HG03103 (cell line): Measurements from ENCODE around the gene COL5A1.

Experiments
- ATAC-seq: cut with Tn5 transposase; IDR thresholded peaks from one replicate; pipeline ENCODE4 v1.9.1; 2021; ENCODE audit warnings: low read depth; ENCODE audit not compliant: unreplicated experiment

The COL5A1 gene

GRCh38 chr9:134735441-134736175 lies 94.0 kb downstream of the COL5A1 start:
- no peak for ATAC-seq

GRCh38 chr9:134736791-134737497 lies 95.3 kb downstream of the COL5A1 start:
- no peak for ATAC-seq

GRCh38 chr9:134737842-134738580 lies 96.4 kb downstream of the COL5A1 start:
- ATAC-seq: no peak

- ATAC-seq: no peak
These were observed 97.5 kb downstream of the COL5A1 start for GRCh38 chr9:134738869-134739659.

GRCh38 chr9:134739660-134739968 lies 98.0 kb downstream of the COL5A1 start:
- ATAC-seq: no peak

GRCh38 chr9:134740071-134740470 lies 98.5 kb downstream of the COL5A1 start:
- ATAC-seq: no peak

GRCh38 chr9:134741846-134742245 lies 100.2 kb downstream of the COL5A1 start:
- ATAC-seq: no peak

- ATAC-seq: no peak
These were observed 101.4 kb downstream of the COL5A1 start for GRCh38 chr9:134742822-134743535.

GRCh38 chr9:134743853-134744252 lies 102.2 kb downstream of the COL5A1 start:
- ATAC-seq: no peak

GRCh38 chr9:134744385-134745295 lies 103.0 kb downstream of the COL5A1 start:
- ATAC-seq: no peak

- no peak for ATAC-seq
These were observed 106.4 kb downstream of the COL5A1 start for GRCh38 chr9:134747951-134748489.

- ATAC-seq: no peak
These were observed 107.0 kb downstream of the COL5A1 start for GRCh38 chr9:134748591-134748990.

GRCh38 chr9:134750450-134751155 lies 109.0 kb downstream of the COL5A1 start:
- no peak for ATAC-seq

GRCh38 chr9:134751622-134752021 lies 110.0 kb downstream of the COL5A1 start:
- no peak for ATAC-seq

GRCh38 chr9:134752471-134753168 lies 111.0 kb downstream of the COL5A1 start:
- ATAC-seq: no peak

GRCh38 chr9:134753191-134753590 lies 111.6 kb downstream of the COL5A1 start:
- no peak for ATAC-seq

- no peak for ATAC-seq
These were observed 113.8 kb downstream of the COL5A1 start for GRCh38 chr9:134755221-134755907.
